ENCODE data around the gene SPDYE2.
"Not testable (repeated sequence)": the region's sequence is repeated elsewhere in the genome, so short reads cannot be mapped to it uniquely, and the experiment has no call there.

The SPDYE2 gene

GRCh38 chr7:102550808-102551422 lies at the start of gene SPDYE2:
Gene SPDYE2, plus strand, starts transcription at chr7:102551226. Its CDS starts 2,030 bp downstream, at chr7:102553256.
- not testable (repeated sequence) for DNase-seq

GRCh38 chr7:102503141-102503540 lies 47.9 kb upstream of the SPDYE2 start:
- not testable (repeated sequence) for DNase-seq

- DNase-seq, result not testable (repeated sequence)
Measured at GRCh38 chr7:102505298-102506185, 45.5 kb upstream of the SPDYE2 start.

GRCh38 chr7:102507410-102508088 lies 43.5 kb upstream of the SPDYE2 start:
- DNase-seq, result not testable (repeated sequence)

GRCh38 chr7:102510575-102510974 lies 40.5 kb upstream of the SPDYE2 start:
- not testable (repeated sequence) for DNase-seq

- not testable (repeated sequence) for DNase-seq
Measured at GRCh38 chr7:102511860-102512522, 39.0 kb upstream of the SPDYE2 start.

- not testable (repeated sequence) for DNase-seq
Measured at GRCh38 chr7:102512642-102513221, 38.3 kb upstream of the SPDYE2 start.

- not testable (repeated sequence) for DNase-seq
Measured at GRCh38 chr7:102514881-102515721, 35.9 kb upstream of the SPDYE2 start.

GRCh38 chr7:102515889-102516288 lies 35.1 kb upstream of the SPDYE2 start:
- not testable (repeated sequence) for DNase-seq

- DNase-seq, result not testable (repeated sequence)
Measured at GRCh38 chr7:102516951-102517350, 34.1 kb upstream of the SPDYE2 start.

GRCh38 chr7:102517550-102518147 lies 33.4 kb upstream of the SPDYE2 start, which contains the start of gene RASA4B:
Gene RASA4B, minus strand, starts transcription at chr7:102517777. Its CDS starts 67 bp downstream, at chr7:102517710.
- not testable (repeated sequence) for DNase-seq

GRCh38 chr7:102520797-102521196 lies 30.2 kb upstream of the SPDYE2 start:
- DNase-seq, result not testable (repeated sequence)

- DNase-seq, result not testable (repeated sequence)
Measured at GRCh38 chr7:102524803-102525202, 26.2 kb upstream of the SPDYE2 start.

- DNase-seq, result not testable (repeated sequence)
Measured at GRCh38 chr7:102527182-102527581, 23.8 kb upstream of the SPDYE2 start.

GRCh38 chr7:102527822-102528793 lies 22.9 kb upstream of the SPDYE2 start:
- not testable (repeated sequence) for DNase-seq

GRCh38 chr7:102531583-102531982 lies 19.4 kb upstream of the SPDYE2 start:
- DNase-seq, result not testable (repeated sequence)

- not testable (repeated sequence) for DNase-seq
Measured at GRCh38 chr7:102532127-102532526, 18.9 kb upstream of the SPDYE2 start.

- not testable (repeated sequence) for DNase-seq
Measured at GRCh38 chr7:102535062-102535615, 15.9 kb upstream of the SPDYE2 start.

GRCh38 chr7:102540604-102541003 lies 10.4 kb upstream of the SPDYE2 start:
- DNase-seq, result not testable (repeated sequence)

Measured in Kasumi-1 (cell line).